GM12878 (cell line): ENCODE measurements around the gene MEIKIN. TPM values are rescaled to one million over a fixed set of nuclear protein-coding genes. Genes with fewer than 3 reads are reported as not detected.

ENCODE experiments used
- ATAC-seq: fragments of 200-7000 bp; cut with Tn5 transposase; 3 replicates; pipeline ENCODE4 v1.9.1; 2020; ENCODE audit warnings: mild to moderate bottlenecking, moderate library complexity
- BruUV-seq: library from RNA; stranded (reverse); fragments of 400-500 nt; replicated peaks from 2 replicates; lab custom pipeline; 2021; lab: Mats Ljungman, UMichigan
- CTCF ChIA-PET: fragments of 300-600 bp; sonication (Branson Sonifier 250); formaldehyde crosslinking; extraction: SDS; loops from one replicate; lab custom pipeline; 2021; ENCODE audit warnings: inconsistent platforms; lab: Yijun Ruan, JAX
- POLR2A ChIA-PET: fragments of 350-600 bp; formaldehyde crosslinking; extraction: SDS; loops from one replicate; lab custom pipeline; 2021; ENCODE audit warnings: inconsistent platforms; lab: Charles Lee
- RAD21 ChIA-PET: fragments of 300-600 bp; sonication (Branson Sonifier 250); formaldehyde crosslinking; loops from one replicate; lab custom pipeline; 2023; ENCODE audit warnings: antibody characterized with exemption; ENCODE audit not compliant: unreplicated experiment; lab: Charles Lee
- SMC1A ChIA-PET: fragments of 300-600 bp; sonication (Branson Sonifier 250); formaldehyde crosslinking; loops from one replicate; lab custom pipeline; 2023; ENCODE audit not compliant: unreplicated experiment, uncharacterized antibody; lab: Charles Lee
- DNase-seq: peaks from one replicate; pipeline ENCODE4 v3.0.0-alpha.2; 2011; ENCODE audit warnings: low read depth, low spot score
- FAIRE-seq: peaks from 3 replicates; lab custom pipeline; 2011; peaks lifted over from hg19 to GRCh38; lab: Jason Lieb, UNC
- H2AFZ ChIP-seq: 2 replicates; pipeline ENCODE4 v1.6.0; 2011; ENCODE audit warnings: low read depth, low read length, control low read depth; ENCODE audit not compliant: control insufficient read depth
- H3K27ac ChIP-seq: 2 replicates; pipeline ENCODE4 v1.5.1; 2011; ENCODE audit warnings: control low read depth; ENCODE audit not compliant: control insufficient read depth, insufficient read depth
- H3K27me3 ChIP-seq, 2 experiments: replicated peaks in 1 of 2; 2 replicates each; pipeline versions ENCODE4 v1.6.0 to v1.6.1; 2011; ENCODE audit warnings: low read length in 1 of 2; ENCODE audit not compliant: control insufficient read depth in 2 of 2, insufficient read depth in 2 of 2
- H3K36me3 ChIP-seq, 2 experiments: 2 replicates each; pipeline ENCODE4 v1.5.1; 2011; ENCODE audit warnings: low read length in 1 of 2; ENCODE audit not compliant: control insufficient read depth in 2 of 2, insufficient read depth in 2 of 2
- H3K4me1 ChIP-seq: 2 replicates; pipeline ENCODE4 v1.6.1; 2011; ENCODE audit warnings: mild to moderate bottlenecking, low read length, moderate library complexity, mixed read lengths; ENCODE audit not compliant: control insufficient read depth, insufficient read depth
- H3K4me2 ChIP-seq: 2 replicates; pipeline ENCODE4 v1.6.0; 2011; ENCODE audit warnings: control low read depth; ENCODE audit not compliant: control insufficient read depth, insufficient read depth
- H3K4me3 ChIP-seq: fragments of 200-600 bp; sonication (generic); 2 replicates; pipeline ENCODE4 v1.5.1; 2016
- H3K79me2 ChIP-seq: 2 replicates; pipeline ENCODE4 v1.6.0; 2011; ENCODE audit warnings: low read length; ENCODE audit not compliant: control insufficient read depth, insufficient read depth
- H3K9ac ChIP-seq: 2 replicates; pipeline ENCODE4 v1.8.0; 2011; ENCODE audit warnings: low read length, control low read depth, mixed read lengths; ENCODE audit not compliant: control insufficient read depth, insufficient read depth
- H3K9me3 ChIP-seq: replicated peaks from 3 replicates; pipeline ENCODE4 v1.5.1; 2011; ENCODE audit warnings: mild to moderate bottlenecking, low read length; ENCODE audit not compliant: control insufficient read depth, insufficient read depth
- H4K20me1 ChIP-seq: 2 replicates; pipeline ENCODE4 v1.6.0; 2011; ENCODE audit not compliant: control insufficient read depth, insufficient read depth
- FOXK2 ChIP-seq: fragments of 450-650 bp; IDR thresholded peaks from 2 replicates; pipeline ENCODE4 v1.6.1; 2017; ENCODE audit warnings: mild to moderate bottlenecking, moderate library complexity
- FOXM1 ChIP-seq: IDR thresholded peaks from 2 replicates; pipeline ENCODE4 v1.6.1; 2012; ENCODE audit warnings: low read depth, mild to moderate bottlenecking, inconsistent platforms, low read length, moderate library complexity
- HDAC2 ChIP-seq: fragments of 200-600 bp; sonication (generic); IDR thresholded peaks from 2 replicates; pipeline ENCODE4 v1.6.1; 2017
- IRF4 ChIP-seq: IDR thresholded peaks from 2 replicates; pipeline ENCODE4 v1.6.1; 2011; ENCODE audit warnings: low read depth, low read length
- PAX8 ChIP-seq: fragments of 450-650 bp; IDR thresholded peaks from 2 replicates; pipeline ENCODE4 v1.6.1; 2017; ENCODE audit warnings: mild to moderate bottlenecking, moderate library complexity
- POLR2AphosphoS5 ChIP-seq: IDR thresholded peaks from 2 replicates; pipeline ENCODE4 v1.6.1; 2011; ENCODE audit warnings: mild to moderate bottlenecking, low read length, inconsistent platforms
- POU2F2 ChIP-seq: IDR thresholded peaks from 3 replicates; pipeline ENCODE4 v1.6.1; 2011; ENCODE audit warnings: low read depth, mild to moderate bottlenecking, low read length, borderline replicate concordance
- SMAD1 ChIP-seq: fragments of 450-650 bp; IDR thresholded peaks from 2 replicates; pipeline ENCODE4 v1.6.1; 2018; ENCODE audit warnings: mild to moderate bottlenecking, low read depth; ENCODE audit not compliant: partially characterized antibody
- TCF3 ChIP-seq: IDR thresholded peaks from 2 replicates; pipeline ENCODE4 v1.6.1; 2012; ENCODE audit warnings: low read depth, mild to moderate bottlenecking, low read length, borderline replicate concordance; ENCODE audit not compliant: insufficient read depth
- WGBS: methylation state at CpG from one replicate; pipeline ENCODE4 v1.1.6; 2016; ENCODE audit warnings: low lambda C conversion rate; ENCODE audit not compliant: insufficient replicate concordance, insufficient coverage; ENCODE audit errors: missing lambda C conversion rate; 5-methylcytosine and 5-hydroxymethylcytosine counted together
- in situ Hi-C: fragments of 300-500 bp; cut with MboI; formaldehyde crosslinking; loops from 9 replicates; pipeline ENCODE4 v1.14.3; 2018; ENCODE audit warnings: mixed read lengths
- intact Hi-C: fragments of 100-400 bp; cut with micrococcal nuclease; formaldehyde crosslinking; loops from one replicate; pipeline ENCODE4 v1.14.2; 2022; ENCODE audit not compliant: unreplicated experiment
- polyA plus RNA-seq, 11 experiments: library from polyadenylated mRNA; depleted of rRNA in 4 of 11; unstranded in 6 of 11; stranded (reverse) in 5 of 11; fragments of >200 nt; fragmentation: Nextera tagmentation in 4 of 11; fragmentation: Illumina TruSeq in 1 of 11; extraction: Ambion mirVana in 4 of 11; extraction: Trizol in 1 of 11; gene quantifications; 1 replicate in 1 of 11; 2 replicates in 10 of 11; pipeline versions ENCODE4 v1.2.1 to v1.2.3, GENCODE V29; 2011 to 2016; ENCODE audit warnings: inconsistent platforms in 2 of 11, missing spikeins in 2 of 11, low read depth in 1 of 11
- total RNA-seq, 4 experiments: library from RNA; depleted of rRNA in 3 of 4; stranded (reverse); fragments of >200 nt in 3 of 4; fragmentation: Illumina TruSeq in 1 of 4; extraction: Trizol in 1 of 4; gene quantifications; 2 replicates each; pipeline versions ENCODE4 v1.2.1 to v1.2.3, GENCODE V29; 2013 to 2021
- TF ChIP-seq, protein P1 (sequence below): IDR thresholded peaks from 2 replicates; pipeline ENCODE4 v1.6.1; 2011; ENCODE audit warnings: low read depth, low read length, improper control_type of control experiment, borderline replicate concordance
- TF ChIP-seq, protein P2 (sequence below): IDR thresholded peaks from 2 replicates; pipeline ENCODE4 v1.6.1; 2012; ENCODE audit warnings: mild to moderate bottlenecking, low read depth, low read length

The MEIKIN gene
- total and polyA plus RNA-seq, 10 of the 15 experiments (the other 5 are each of a cell fraction or from before 2014, with no cell fraction given) = not detected

DNA sequence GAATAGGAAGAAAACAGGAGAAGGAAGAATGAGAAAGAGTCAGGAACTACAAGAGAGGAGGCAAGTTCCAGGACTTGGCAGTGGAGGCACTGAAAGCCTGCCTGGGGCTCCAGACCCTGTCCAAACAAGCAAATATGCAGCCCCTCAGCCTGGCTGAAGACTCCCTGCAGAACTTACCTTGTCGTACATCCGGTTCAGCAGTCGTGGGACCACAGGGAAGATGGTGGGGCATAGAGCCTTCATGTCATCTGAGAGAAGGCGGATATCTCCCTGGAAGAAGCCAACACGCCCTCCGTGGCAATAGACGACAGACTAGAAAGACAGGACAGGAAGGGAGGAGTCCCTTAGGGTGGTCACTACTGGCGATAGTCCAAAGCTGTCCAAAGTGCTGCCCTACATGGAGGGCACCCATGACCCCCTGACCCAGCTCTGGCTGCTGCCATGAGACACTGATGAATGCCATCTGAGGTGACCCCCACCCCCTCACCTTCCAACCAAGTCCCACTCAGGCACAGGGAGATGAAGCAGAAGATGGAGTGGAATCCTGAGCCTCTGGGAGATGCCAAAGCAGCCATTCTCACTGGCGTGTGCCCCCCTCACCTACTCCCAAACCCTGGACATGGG, 27.7 kb upstream of the MEIKIN start (continued):
- TF ChIP-seq FOXK2 (no peak), TCF3 (no peak), IRF4 (no peak), POLR2AphosphoS5 (no peak), SMAD1 (no peak), PAX8 (no peak), POU2F2 (no peak), HDAC2 (no peak)
- TF ChIP-seq, protein P1, sequence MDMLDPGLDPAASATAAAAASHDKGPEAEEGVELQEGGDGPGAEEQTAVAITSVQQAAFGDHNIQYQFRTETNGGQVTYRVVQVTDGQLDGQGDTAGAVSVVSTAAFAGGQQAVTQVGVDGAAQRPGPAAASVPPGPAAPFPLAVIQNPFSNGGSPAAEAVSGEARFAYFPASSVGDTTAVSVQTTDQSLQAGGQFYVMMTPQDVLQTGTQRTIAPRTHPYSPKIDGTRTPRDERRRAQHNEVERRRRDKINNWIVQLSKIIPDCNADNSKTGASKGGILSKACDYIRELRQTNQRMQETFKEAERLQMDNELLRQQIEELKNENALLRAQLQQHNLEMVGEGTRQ = no peak

- Histone ChIP-seq H3K4me1 (no peaks in the 10 kb centered on the region), H3K4me2 (no peak overlapping the region), H3K36me3 (no peaks in the 10 kb centered on the region), H3K9me3 (no peaks in the 10 kb centered on the region), H4K20me1 (no peaks in the 10 kb centered on the region), H3K4me3 (no peak overlapping the region), H3K27ac (no peak overlapping the region), H3K9ac (no peak overlapping the region), H3K79me2 (no peaks in the 10 kb centered on the region), H2AFZ (no peak overlapping the region), H3K27me3 (no peaks in the 10 kb centered on the region; a peak in 2 of 4 replicates)
- no peak for TF ChIP-seq FOXK2
- TF ChIP-seq, protein P2, sequence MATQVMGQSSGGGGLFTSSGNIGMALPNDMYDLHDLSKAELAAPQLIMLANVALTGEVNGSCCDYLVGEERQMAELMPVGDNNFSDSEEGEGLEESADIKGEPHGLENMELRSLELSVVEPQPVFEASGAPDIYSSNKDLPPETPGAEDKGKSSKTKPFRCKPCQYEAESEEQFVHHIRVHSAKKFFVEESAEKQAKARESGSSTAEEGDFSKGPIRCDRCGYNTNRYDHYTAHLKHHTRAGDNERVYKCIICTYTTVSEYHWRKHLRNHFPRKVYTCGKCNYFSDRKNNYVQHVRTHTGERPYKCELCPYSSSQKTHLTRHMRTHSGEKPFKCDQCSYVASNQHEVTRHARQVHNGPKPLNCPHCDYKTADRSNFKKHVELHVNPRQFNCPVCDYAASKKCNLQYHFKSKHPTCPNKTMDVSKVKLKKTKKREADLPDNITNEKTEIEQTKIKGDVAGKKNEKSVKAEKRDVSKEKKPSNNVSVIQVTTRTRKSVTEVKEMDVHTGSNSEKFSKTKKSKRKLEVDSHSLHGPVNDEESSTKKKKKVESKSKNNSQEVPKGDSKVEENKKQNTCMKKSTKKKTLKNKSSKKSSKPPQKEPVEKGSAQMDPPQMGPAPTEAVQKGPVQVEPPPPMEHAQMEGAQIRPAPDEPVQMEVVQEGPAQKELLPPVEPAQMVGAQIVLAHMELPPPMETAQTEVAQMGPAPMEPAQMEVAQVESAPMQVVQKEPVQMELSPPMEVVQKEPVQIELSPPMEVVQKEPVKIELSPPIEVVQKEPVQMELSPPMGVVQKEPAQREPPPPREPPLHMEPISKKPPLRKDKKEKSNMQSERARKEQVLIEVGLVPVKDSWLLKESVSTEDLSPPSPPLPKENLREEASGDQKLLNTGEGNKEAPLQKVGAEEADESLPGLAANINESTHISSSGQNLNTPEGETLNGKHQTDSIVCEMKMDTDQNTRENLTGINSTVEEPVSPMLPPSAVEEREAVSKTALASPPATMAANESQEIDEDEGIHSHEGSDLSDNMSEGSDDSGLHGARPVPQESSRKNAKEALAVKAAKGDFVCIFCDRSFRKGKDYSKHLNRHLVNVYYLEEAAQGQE = peak; percentile 70
- TF ChIP-seq FOXM1 = no peak
- intact Hi-C loops (no loop called here), in situ Hi-C loops (no loop called here)
- ChIA-PET CTCF (interaction anchor here (0.6 to 1.0 kb wide), 2 partner anchors 15 to 124 kb away, joined by 3 read pairs; no protein-coding TSS in a partner anchor), RAD21 (no interaction called here), POLR2A (no interaction called here), SMC1A (no interaction called here)
- no peak for FAIRE-seq
- DNase-seq = no peak
- WGBS = 68% methylated on average over 5 of the region's 5 CpGs
- no peak for ATAC-seq
- no TSS peak for BruUV-seq
Measured at GRCh38 chr5:131968396-131968954, 23.0 kb upstream of the MEIKIN start.
